Calu3 (cell line): ENCODE data around the gene SH2D3A. TPM values are rescaled to one million over a fixed set of nuclear protein-coding genes. Genes with fewer than 3 reads are reported as not detected.

Experiments used
- BruUV-seq: library from RNA; stranded (reverse); fragments of 400-500 nt; replicated peaks from 2 replicates; lab custom pipeline; 2021; lab: Mats Ljungman, UMichigan
- CTCF ChIA-PET: fragments of 300-600 bp; sonication (Branson Sonifier 250); formaldehyde crosslinking; loops from one replicate; lab custom pipeline; 2022; ENCODE audit warnings: antibody characterized with exemption; lab: Charles Lee
- DNase-seq: peaks from one replicate; pipeline ENCODE4 v3.0.0; 2022
- H3K27ac Mint-ChIP-seq: one replicate; pipeline ENCODE4 v1.8.0; 2022; ENCODE audit warnings: mixed read lengths; ENCODE audit not compliant: unreplicated experiment
- H3K27me3 Mint-ChIP-seq: one replicate; pipeline ENCODE4 v1.8.0; 2022; ENCODE audit warnings: mixed read lengths; ENCODE audit not compliant: unreplicated experiment
- H3K36me3 Mint-ChIP-seq: one replicate; pipeline ENCODE4 v1.8.0; 2022; ENCODE audit warnings: mild to moderate bottlenecking, moderate library complexity, mixed read lengths; ENCODE audit not compliant: insufficient read depth, unreplicated experiment
- H3K4me1 Mint-ChIP-seq: one replicate; pipeline ENCODE4 v1.8.0; 2022; ENCODE audit warnings: mild to moderate bottlenecking, low read depth, mixed read lengths; ENCODE audit not compliant: unreplicated experiment
- H3K4me3 Mint-ChIP-seq: one replicate; pipeline ENCODE4 v1.8.0; 2022; ENCODE audit warnings: mild to moderate bottlenecking, low read depth, moderate library complexity, mixed read lengths; ENCODE audit not compliant: unreplicated experiment
- H3K9me3 Mint-ChIP-seq: one replicate; pipeline ENCODE4 v1.8.0; 2022; ENCODE audit warnings: low read depth, mixed read lengths; ENCODE audit not compliant: unreplicated experiment
- intact Hi-C: fragments of 100-400 bp; cut with micrococcal nuclease; formaldehyde crosslinking; loops from one replicate; pipeline ENCODE4 v1.10.0; 2022; ENCODE audit not compliant: unreplicated experiment
- total RNA-seq: library from RNA; stranded (reverse); gene quantifications from 2 replicates; pipeline ENCODE4 v1.2.3, GENCODE V29; 2022
- TF ChIP-seq, protein P1 (sequence below): fragments of 200-600 bp; IDR thresholded peaks from one replicate; pipeline ENCODE4 v1.8.0; 2022; ENCODE audit warnings: antibody characterized with exemption; ENCODE audit not compliant: unreplicated experiment

SH2D3A gene
- total RNA-seq, 1 experiment from 2014 or later = 64.0 TPM

DNA sequence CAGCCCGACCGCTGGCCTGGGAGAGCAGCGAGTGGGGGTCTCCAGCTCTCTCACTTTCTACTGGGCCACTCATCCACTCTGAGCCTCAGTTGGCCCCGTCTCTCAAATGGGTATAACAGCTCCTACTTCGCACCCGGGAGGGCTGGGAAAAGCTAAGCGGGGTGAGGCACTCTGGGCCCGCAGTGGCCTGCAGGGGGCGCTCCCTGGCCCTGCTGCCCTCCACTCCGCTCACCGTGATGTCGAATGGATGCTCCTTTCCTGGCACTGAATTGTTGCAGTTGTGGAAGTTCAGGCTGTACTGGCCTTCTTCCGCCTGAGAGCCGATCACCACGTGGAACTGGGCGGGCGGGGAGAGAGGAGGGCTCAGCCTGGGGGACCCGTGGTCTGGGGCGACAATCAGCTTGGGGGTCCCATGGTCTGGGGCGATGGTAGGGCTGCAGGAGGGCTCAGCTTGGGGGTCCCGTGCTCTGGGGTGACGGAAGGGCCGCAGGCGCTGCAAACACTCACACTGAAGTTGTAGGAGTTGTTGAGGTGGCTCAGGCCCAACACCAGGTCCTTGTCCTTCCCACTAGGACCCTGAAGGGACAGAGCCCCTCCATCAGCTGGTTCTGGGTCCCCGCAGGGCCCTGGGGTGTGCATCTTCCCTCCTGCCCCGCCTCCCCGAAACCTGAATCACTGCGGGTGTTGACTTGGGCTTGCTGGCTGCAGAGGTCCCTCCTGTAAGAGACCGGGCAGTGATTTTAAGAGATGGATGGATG is 33.7 kb downstream of the SH2D3A start:
- Mint-ChIP-seq H3K4me3 (no peak overlapping the region), H3K4me1 (peaks cover 14% of the 10 kb centered on the region), H3K36me3 (peaks cover 49% of the 10 kb centered on the region), H3K9me3 (no peaks in the 10 kb centered on the region), H3K27me3 (no peaks in the 10 kb centered on the region), H3K27ac (no peak overlapping the region)
- intact Hi-C loops = loop anchor here (10.0 kb wide), 2 partner anchors 71 to 219 kb away; no protein-coding TSS in a partner anchor
- CTCF ChIA-PET = no interaction called here
- DNase-seq = no peak
- TF ChIP-seq, protein P1, sequence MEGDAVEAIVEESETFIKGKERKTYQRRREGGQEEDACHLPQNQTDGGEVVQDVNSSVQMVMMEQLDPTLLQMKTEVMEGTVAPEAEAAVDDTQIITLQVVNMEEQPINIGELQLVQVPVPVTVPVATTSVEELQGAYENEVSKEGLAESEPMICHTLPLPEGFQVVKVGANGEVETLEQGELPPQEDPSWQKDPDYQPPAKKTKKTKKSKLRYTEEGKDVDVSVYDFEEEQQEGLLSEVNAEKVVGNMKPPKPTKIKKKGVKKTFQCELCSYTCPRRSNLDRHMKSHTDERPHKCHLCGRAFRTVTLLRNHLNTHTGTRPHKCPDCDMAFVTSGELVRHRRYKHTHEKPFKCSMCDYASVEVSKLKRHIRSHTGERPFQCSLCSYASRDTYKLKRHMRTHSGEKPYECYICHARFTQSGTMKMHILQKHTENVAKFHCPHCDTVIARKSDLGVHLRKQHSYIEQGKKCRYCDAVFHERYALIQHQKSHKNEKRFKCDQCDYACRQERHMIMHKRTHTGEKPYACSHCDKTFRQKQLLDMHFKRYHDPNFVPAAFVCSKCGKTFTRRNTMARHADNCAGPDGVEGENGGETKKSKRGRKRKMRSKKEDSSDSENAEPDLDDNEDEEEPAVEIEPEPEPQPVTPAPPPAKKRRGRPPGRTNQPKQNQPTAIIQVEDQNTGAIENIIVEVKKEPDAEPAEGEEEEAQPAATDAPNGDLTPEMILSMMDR = no peak
- BruUV-seq = no TSS peak

DNA sequence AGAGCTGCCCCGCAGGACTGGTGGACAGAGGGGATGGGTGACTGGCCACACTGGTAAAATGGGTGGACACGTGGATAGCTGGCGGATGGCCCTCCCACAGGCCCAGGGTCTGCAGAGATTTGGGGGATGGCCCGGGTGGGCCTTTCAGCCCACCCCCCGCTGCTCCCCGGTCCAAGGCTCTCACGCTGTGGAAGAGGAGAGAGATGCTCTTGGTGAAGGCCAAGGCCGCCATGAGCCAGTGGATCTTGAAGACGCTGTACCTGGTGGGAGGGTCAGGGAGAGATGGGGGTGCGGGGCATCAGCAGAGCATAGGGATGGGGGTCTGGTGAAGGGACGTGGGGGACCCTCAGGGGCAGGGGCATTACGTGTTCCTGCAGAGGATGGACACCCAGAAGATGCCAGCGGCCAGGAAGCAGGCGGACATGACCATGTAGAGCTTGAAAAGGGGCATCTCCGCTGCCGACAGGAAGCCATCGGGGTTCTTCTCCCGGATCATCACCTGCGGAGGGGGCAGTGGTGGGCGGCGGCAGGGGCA is 34.4 kb downstream of the SH2D3A start:
- peaks cover 45% of the 10 kb centered on the region for H3K36me3 Mint-ChIP-seq
- CTCF ChIA-PET = no interaction called here
- intact Hi-C loops = loop anchor here (10.0 kb wide), 2 partner anchors 72 to 218 kb away; no protein-coding TSS in a partner anchor
- no peak overlapping the region for H3K4me3 Mint-ChIP-seq
- no peaks in the 10 kb centered on the region for H3K9me3 Mint-ChIP-seq
- peaks cover 13% of the 10 kb centered on the region for H3K4me1 Mint-ChIP-seq
- TF ChIP-seq, protein P1 = no peak
- H3K27me3 Mint-ChIP-seq = no peaks in the 10 kb centered on the region
- no TSS peak for BruUV-seq
- DNase-seq = no peak
- H3K27ac Mint-ChIP-seq = no peak overlapping the region

DNA sequence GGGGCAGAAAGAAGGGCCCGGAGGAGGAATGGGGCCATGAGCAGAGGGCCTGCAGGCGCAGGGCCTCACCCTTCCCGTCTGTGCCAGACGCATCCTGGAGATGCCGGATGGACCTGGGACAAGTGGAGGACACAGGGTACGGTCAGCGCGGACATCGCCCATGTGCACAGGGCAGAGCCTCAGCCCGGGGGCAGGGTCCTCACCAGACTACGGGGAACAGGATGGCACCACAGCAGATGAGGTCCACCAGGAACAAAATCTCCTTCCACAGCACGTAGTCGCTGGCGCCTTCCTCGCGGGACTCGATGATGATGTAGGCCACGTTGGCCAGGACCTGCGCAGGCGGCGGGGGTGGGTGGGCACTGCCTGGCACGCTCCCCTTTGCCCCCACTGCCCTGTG is 35.4 kb downstream of the SH2D3A start:
- intact Hi-C loops = loop anchor here (10.0 kb wide), 2 partner anchors 73 to 217 kb away; no protein-coding TSS in a partner anchor
- CTCF ChIA-PET = no interaction called here

DNA sequence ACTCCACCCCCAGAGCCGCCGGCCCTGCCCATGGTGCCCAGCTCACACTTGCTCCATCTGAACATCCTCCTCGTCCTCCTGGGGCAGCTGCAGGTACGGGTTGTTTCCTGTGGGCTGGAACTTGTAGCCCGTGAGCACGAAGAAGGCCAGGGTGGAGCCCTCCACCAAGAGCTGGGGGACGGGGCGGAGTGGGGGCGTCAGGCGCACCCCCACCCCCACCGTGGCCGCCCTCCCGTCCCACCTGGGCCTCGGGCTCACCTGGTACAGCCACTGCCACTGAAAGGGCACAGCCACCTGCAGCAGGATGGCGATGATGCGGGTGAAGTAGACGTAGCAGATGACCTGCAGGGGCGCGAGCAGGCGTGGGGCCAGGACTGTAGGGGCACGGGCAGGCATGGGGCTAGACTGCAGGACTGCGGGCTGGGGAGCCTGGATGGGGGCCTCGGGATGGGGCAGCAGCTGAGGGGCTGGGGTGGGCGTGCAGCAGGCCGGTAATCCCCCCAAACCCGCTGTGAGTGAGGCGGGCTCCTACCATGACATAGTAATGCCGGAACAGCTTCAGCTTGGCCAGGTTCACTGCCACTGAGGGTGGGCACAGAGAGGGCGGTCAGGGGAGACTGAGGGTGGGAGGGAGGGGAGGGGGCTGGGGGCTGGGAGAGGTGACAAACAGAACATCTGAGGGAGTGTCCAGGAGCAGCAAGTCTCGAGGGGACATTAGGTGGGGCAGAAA is 36.1 kb downstream of the SH2D3A start:
- no peaks in the 10 kb centered on the region for H3K9me3 Mint-ChIP-seq
- BruUV-seq = no TSS peak
- DNase-seq = no peak
- no peak overlapping the region for H3K4me3 Mint-ChIP-seq
- H3K4me1 Mint-ChIP-seq = peaks cover 11% of the 10 kb centered on the region
- no peaks in the 10 kb centered on the region for H3K27me3 Mint-ChIP-seq
- TF ChIP-seq, protein P1 = no peak
- peaks cover 27% of the 10 kb centered on the region for H3K36me3 Mint-ChIP-seq
- intact Hi-C loops = loop anchor here (10.0 kb wide), 2 partner anchors 74 to 216 kb away; no protein-coding TSS in a partner anchor
- CTCF ChIA-PET = no interaction called here
- no peak overlapping the region for H3K27ac Mint-ChIP-seq

More for the DNA sequence above, 35.4 kb downstream of the SH2D3A start:
- TF ChIP-seq, protein P1 = no peak
- no TSS peak for BruUV-seq
- no peaks in the 10 kb centered on the region for H3K27me3 Mint-ChIP-seq
- peaks cover 34% of the 10 kb centered on the region for H3K36me3 Mint-ChIP-seq
- H3K4me1 Mint-ChIP-seq = peaks cover 13% of the 10 kb centered on the region
- no peak overlapping the region for H3K27ac Mint-ChIP-seq
- no peak for DNase-seq
- H3K4me3 Mint-ChIP-seq = no peak overlapping the region
- H3K9me3 Mint-ChIP-seq = no peaks in the 10 kb centered on the region
